Measurements from ENCODE around the gene PARP4. TPM values are rescaled to one million over a fixed set of nuclear protein-coding genes. Genes with fewer than 3 reads are reported as not detected.
"Not testable (repeated sequence)": the region's sequence is repeated elsewhere in the genome, so short reads cannot be mapped to it uniquely, and the experiment has no call there.

The PARP4 gene
- total and polyA plus RNA-seq, 2 experiments from 2014 or later, result 22.4 to 31.6 TPM

- TF ChIP-seq EZH2phosphoT487 (IDR thresholded peaks at IDR 0.05; ENCODE audit: insufficient read depth, low read depth) (no peak), EZH2 (IDR thresholded peaks at IDR 0.05; ENCODE audit: insufficient read depth, poor library complexity, severe bottlenecking) (no peak)
- no peaks in the 10 kb centered on the region for H3K27me3 ChIP-seq (replicated peaks; ENCODE audit: insufficient read depth)
- no peak overlapping the region for H3K4me3 ChIP-seq
- H3K4me2 ChIP-seq (ENCODE audit: unreplicated experiment), result peak overlapping the region; percentile 85
- peaks cover 30% of the 10 kb centered on the region for H3K36me3 ChIP-seq (ENCODE audit: low read depth)
- no peak overlapping the region for H3K9ac ChIP-seq
- in situ Hi-C loops (cut with MboI), result no loop called here
- no peaks in the 10 kb centered on the region for H3K9me3 ChIP-seq (ENCODE audit: low read depth)
- no peak overlapping the region for H2AFZ ChIP-seq
- WGBS, 2 experiments (ENCODE audit: low coverage in 1 of 2, low lambda C conversion rate in 2 of 2, missing lambda C conversion rate in 2 of 2), result 80 to 83% methylated on average over 4 of the region's 4 CpGs
- H3K4me1 ChIP-seq (ENCODE audit: insufficient read depth), result peaks cover 16% of the 10 kb centered on the region
- no peak for DNase-seq
- H3K27ac ChIP-seq, result no peak overlapping the region
- H3K79me2 ChIP-seq (ENCODE audit: insufficient read depth), result no peaks in the 10 kb centered on the region
- H3F3A ChIP-seq (ENCODE audit: insufficient read depth), result peaks cover 15% of the 10 kb centered on the region
- H3K9me2 ChIP-seq (ENCODE audit: insufficient read depth), result no peaks in the 10 kb centered on the region
- peaks cover 4% of the 10 kb centered on the region; the same call in 1 of the 2 replicates for H4K20me1 ChIP-seq (ENCODE audit: insufficient read depth)
Measured at GRCh38 chr13:24458736-24459135, 53.8 kb downstream of the PARP4 start.

DNA sequence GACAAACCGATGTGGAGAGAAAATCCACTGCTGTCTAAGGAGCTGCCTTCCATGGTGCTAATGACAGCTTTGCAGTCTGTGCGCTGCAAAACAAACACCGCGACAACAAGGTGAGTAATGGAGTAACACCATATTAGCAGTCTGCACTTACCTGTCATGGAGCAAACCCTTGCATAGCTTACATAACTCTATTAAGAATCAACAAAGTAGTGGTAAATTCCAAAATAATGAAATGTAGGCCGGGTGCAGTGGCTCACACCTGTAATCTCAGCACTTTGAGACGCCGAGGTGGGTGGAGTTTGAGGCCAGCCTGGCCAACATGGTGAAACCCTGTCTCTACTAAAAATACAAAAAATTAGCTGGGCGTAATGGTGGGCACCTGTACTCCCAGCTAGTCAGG, 56.2 kb downstream of the PARP4 start:
- Histone ChIP-seq H3K79me2 (ENCODE audit: insufficient read depth) (no peaks in the 10 kb centered on the region), H3K9ac (no peak overlapping the region), H3F3A (ENCODE audit: insufficient read depth) (peaks cover 15% of the 10 kb centered on the region), H3K36me3 (ENCODE audit: low read depth) (peaks cover 45% of the 10 kb centered on the region), H3K4me2 (ENCODE audit: unreplicated experiment) (no peak overlapping the region), H3K9me3 (ENCODE audit: low read depth) (no peaks in the 10 kb centered on the region), H3K4me3 (no peak overlapping the region), H3K27me3 (replicated peaks; ENCODE audit: insufficient read depth) (no peaks in the 10 kb centered on the region), H3K27ac (no peak overlapping the region), H2AFZ (no peak overlapping the region), H3K9me2 (ENCODE audit: insufficient read depth) (no peaks in the 10 kb centered on the region), H4K20me1 (ENCODE audit: insufficient read depth) (no peaks in the 10 kb centered on the region), H3K4me1 (ENCODE audit: insufficient read depth) (peaks cover 16% of the 10 kb centered on the region)
- WGBS, 2 experiments (ENCODE audit: low coverage in 1 of 2, low lambda C conversion rate in 2 of 2, missing lambda C conversion rate in 2 of 2), result 92 to 95% methylated on average over 8 of the region's 8 CpGs
- DNase-seq, result no peak
- TF ChIP-seq EZH2phosphoT487 (IDR thresholded peaks at IDR 0.05; ENCODE audit: insufficient read depth, low read depth), result no peak
- in situ Hi-C loops (cut with MboI), result no loop called here

GRCh38 chr13:24454056-24454455, 58.5 kb downstream of the PARP4 start:
- Histone ChIP-seq H3K4me2 (ENCODE audit: unreplicated experiment) (no peak overlapping the region), H3K9me2 (ENCODE audit: insufficient read depth) (no peaks in the 10 kb centered on the region), H3K4me1 (ENCODE audit: insufficient read depth) (peaks cover 7% of the 10 kb centered on the region), H2AFZ (no peak overlapping the region), H3K4me3 (no peak overlapping the region), H4K20me1 (ENCODE audit: insufficient read depth) (no peaks in the 10 kb centered on the region), H3K79me2 (ENCODE audit: insufficient read depth) (no peaks in the 10 kb centered on the region), H3K9me3 (ENCODE audit: low read depth) (no peaks in the 10 kb centered on the region), H3F3A (ENCODE audit: insufficient read depth) (peaks cover 4% of the 10 kb centered on the region; the same call in 1 of the 2 replicates), H3K27ac (no peak overlapping the region), H3K27me3 (replicated peaks; ENCODE audit: insufficient read depth) (no peaks in the 10 kb centered on the region), H3K36me3 (ENCODE audit: low read depth) (peaks cover 52% of the 10 kb centered on the region), H3K9ac (no peak overlapping the region)
- WGBS, 2 experiments (ENCODE audit: low coverage in 1 of 2, low lambda C conversion rate in 2 of 2, missing lambda C conversion rate in 2 of 2), result 94 to 96% methylated on average over 6 of the region's 6 CpGs
- TF ChIP-seq EZH2 (IDR thresholded peaks at IDR 0.05; ENCODE audit: insufficient read depth, poor library complexity, severe bottlenecking) (no peak), EZH2phosphoT487 (IDR thresholded peaks at IDR 0.05; ENCODE audit: insufficient read depth, low read depth) (no peak)
- no peak for DNase-seq
- in situ Hi-C loops (cut with MboI), result no loop called here

- Histone ChIP-seq H3K9me3 (ENCODE audit: low read depth) (no peaks in the 10 kb centered on the region), H4K20me1 (ENCODE audit: insufficient read depth) (no peaks in the 10 kb centered on the region), H3K9ac (no peak overlapping the region), H2AFZ (no peak overlapping the region), H3K36me3 (ENCODE audit: low read depth) (peaks cover 46% of the 10 kb centered on the region), H3K4me2 (ENCODE audit: unreplicated experiment) (no peak overlapping the region), H3F3A (ENCODE audit: insufficient read depth) (no peaks in the 10 kb centered on the region), H3K27me3 (replicated peaks; ENCODE audit: insufficient read depth) (no peaks in the 10 kb centered on the region), H3K79me2 (ENCODE audit: insufficient read depth) (no peaks in the 10 kb centered on the region), H3K4me1 (ENCODE audit: insufficient read depth) (no peaks in the 10 kb centered on the region), H3K27ac (no peak overlapping the region), H3K9me2 (ENCODE audit: insufficient read depth) (no peaks in the 10 kb centered on the region), H3K4me3 (no peak overlapping the region)
- DNase-seq, result no peak
- in situ Hi-C loops (cut with MboI), result no loop called here
- TF ChIP-seq EZH2phosphoT487 (IDR thresholded peaks at IDR 0.05; ENCODE audit: insufficient read depth, low read depth) (no peak), EZH2 (IDR thresholded peaks at IDR 0.05; ENCODE audit: insufficient read depth, poor library complexity, severe bottlenecking) (no peak)
- 90 to 97% methylated on average over 8 to 9 of the region's 9 CpGs for WGBS, 2 experiments (ENCODE audit: low coverage in 1 of 2, low lambda C conversion rate in 2 of 2, missing lambda C conversion rate in 2 of 2)
Measured at GRCh38 chr13:24452044-24452443, 60.5 kb downstream of the PARP4 start.

GRCh38 chr13:24450530-24450929, 62.0 kb downstream of the PARP4 start:
- Histone ChIP-seq H3K36me3 (ENCODE audit: low read depth) (peaks cover 47% of the 10 kb centered on the region), H3K9me3 (ENCODE audit: low read depth) (no peaks in the 10 kb centered on the region)
- WGBS, 2 experiments (ENCODE audit: low coverage in 1 of 2, low lambda C conversion rate in 2 of 2, missing lambda C conversion rate in 2 of 2), result 32 to 35% methylated on average over 6 of the region's 6 CpGs

GRCh38 chr13:24444851-24445250, 67.7 kb downstream of the PARP4 start:
- H3K27me3 ChIP-seq (replicated peaks; ENCODE audit: insufficient read depth); H3K4me3 ChIP-seq; H3F3A ChIP-seq (ENCODE audit: insufficient read depth); in situ Hi-C loops (cut with MboI); H3K4me1 ChIP-seq (ENCODE audit: insufficient read depth); H3K9me3 ChIP-seq (ENCODE audit: low read depth); H3K9ac ChIP-seq; H3K4me2 ChIP-seq (ENCODE audit: unreplicated experiment); H3K27ac ChIP-seq; H3K79me2 ChIP-seq (ENCODE audit: insufficient read depth); H3K9me2 ChIP-seq (ENCODE audit: insufficient read depth); DNase-seq; H4K20me1 ChIP-seq (ENCODE audit: insufficient read depth); H2AFZ ChIP-seq: not testable (repeated sequence)
- 83 to 90% methylated on average over 6 to 9 of the region's 9 CpGs for WGBS, 2 experiments (ENCODE audit: low coverage in 1 of 2, low lambda C conversion rate in 2 of 2, missing lambda C conversion rate in 2 of 2)
- H3K36me3 ChIP-seq (ENCODE audit: low read depth), result peaks cover 24% of the 10 kb centered on the region

More at GRCh38 chr13:24450530-24450929, 62.0 kb downstream of the PARP4 start:
- no peak overlapping the region for H2AFZ ChIP-seq
- H3K4me1 ChIP-seq (ENCODE audit: insufficient read depth), result no peaks in the 10 kb centered on the region
- DNase-seq, result peak; percentile 4
- H4K20me1 ChIP-seq (ENCODE audit: insufficient read depth), result no peaks in the 10 kb centered on the region
- H3K9ac ChIP-seq, result no peak overlapping the region
- no peaks in the 10 kb centered on the region for H3F3A ChIP-seq (ENCODE audit: insufficient read depth)
- no peaks in the 10 kb centered on the region for H3K9me2 ChIP-seq (ENCODE audit: insufficient read depth)
- in situ Hi-C loops (cut with MboI), result no loop called here
- no peaks in the 10 kb centered on the region for H3K27me3 ChIP-seq (replicated peaks; ENCODE audit: insufficient read depth)
- no peak overlapping the region for H3K4me3 ChIP-seq
- no peak overlapping the region for H3K27ac ChIP-seq
- no peaks in the 10 kb centered on the region for H3K79me2 ChIP-seq (ENCODE audit: insufficient read depth)
- TF ChIP-seq EZH2 (IDR thresholded peaks at IDR 0.05; ENCODE audit: insufficient read depth, poor library complexity, severe bottlenecking), result no peak
- no peak for TF ChIP-seq EZH2phosphoT487 (IDR thresholded peaks at IDR 0.05; ENCODE audit: insufficient read depth, low read depth)
- no peak overlapping the region for H3K4me2 ChIP-seq (ENCODE audit: unreplicated experiment)
